ENCODE measurements around the gene ENG.
"Not testable (repeated sequence)": the region's sequence is repeated elsewhere in the genome, so short reads cannot be mapped to it uniquely, and the experiment has no call there.

The ENG gene

GRCh38 chr9:127878001-127878651 lies 23.7 kb upstream of the ENG start:
- no peak for DNase-seq

- DNase-seq: peak; percentile 4 to 22
Measured at GRCh38 chr9:127877566-127877998, 23.1 kb upstream of the ENG start, which contains the start of gene AK1. TSS of gene AK1 (minus strand) at chr9:127877675. CDS start at chr9:127874617, 3,058 bp downstream.

- DNase-seq: no peak
Measured at GRCh38 chr9:127876764-127877562, 22.5 kb upstream of the ENG start.

- no peak for DNase-seq
Measured at GRCh38 chr9:127876026-127876763, 21.7 kb upstream of the ENG start.

GRCh38 chr9:127875306-127875966 lies 21.0 kb upstream of the ENG start:
- no peak for DNase-seq

GRCh38 chr9:127874301-127875221 lies 20.1 kb upstream of the ENG start:
- DNase-seq: no peak

- no peak for DNase-seq
Measured at GRCh38 chr9:127873886-127874285, 19.4 kb upstream of the ENG start.

- DNase-seq: no peak
Measured at GRCh38 chr9:127873223-127873691, 18.8 kb upstream of the ENG start.

- no peak for DNase-seq
Measured at GRCh38 chr9:127872369-127873222, 18.1 kb upstream of the ENG start.

GRCh38 chr9:127871531-127871930 lies 17.1 kb upstream of the ENG start:
- DNase-seq: no peak

GRCh38 chr9:127870887-127871286 lies 16.4 kb upstream of the ENG start:
- DNase-seq: no peak

GRCh38 chr9:127870153-127870491 lies 15.7 kb upstream of the ENG start:
- DNase-seq: not testable (repeated sequence)

- peak; percentile 8 to 22 for DNase-seq
Measured at GRCh38 chr9:127869310-127870152, 15.1 kb upstream of the ENG start.

GRCh38 chr9:127868278-127868902 lies 13.9 kb upstream of the ENG start:
- DNase-seq: no peak

- DNase-seq: no peak
Measured at GRCh38 chr9:127867356-127868277, 13.2 kb upstream of the ENG start.

- DNase-seq: no peak
Measured at GRCh38 chr9:127866535-127866934, 12.1 kb upstream of the ENG start.

- DNase-seq: no peak
Measured at GRCh38 chr9:127865645-127866464, 11.4 kb upstream of the ENG start.

Measured in NCI-H187 (cell line).